CD4-positive, alpha-beta T cell treated with Interleukin-12 subunit alpha and Interleukin-12 subunit beta, for 1 hour (primary cell): ENCODE data around the gene ZNF425.
"Not testable (repeated sequence)": the region's sequence is repeated elsewhere in the genome, so short reads cannot be mapped to it uniquely, and the experiment has no call there.

Source experiments
- DNase-seq: peaks from one replicate; pipeline ENCODE4 v3.0.0-alpha.2; 2020

The ZNF425 gene

GRCh38 chr7:149072438-149072775 is 53.7 kb downstream of the ZNF425 start:
- no peak for DNase-seq

GRCh38 chr7:149071641-149072437 is 54.3 kb downstream of the ZNF425 start:
- peak; percentile 66 for DNase-seq

- DNase-seq: no peak
Observed at GRCh38 chr7:149071182-149071635, 54.9 kb downstream of the ZNF425 start.

- DNase-seq: no peak
Observed at GRCh38 chr7:149070372-149071125, 55.6 kb downstream of the ZNF425 start.

GRCh38 chr7:149067869-149068268 is 58.3 kb downstream of the ZNF425 start:
- peak; percentile 7 for DNase-seq

- DNase-seq: no peak
Observed at GRCh38 chr7:149063476-149063875, 62.6 kb downstream of the ZNF425 start.

GRCh38 chr7:149062217-149062899 is 63.8 kb downstream of the ZNF425 start:
- DNase-seq: not testable (repeated sequence)

- no peak for DNase-seq
Observed at GRCh38 chr7:149060156-149060555, 66.0 kb downstream of the ZNF425 start.

- DNase-seq: no peak
Observed at GRCh38 chr7:149053885-149054284, 72.2 kb downstream of the ZNF425 start.

- no peak for DNase-seq
Observed at GRCh38 chr7:149053384-149053783, 72.7 kb downstream of the ZNF425 start.
